IPS-20b (cell line): ENCODE data around the gene ZC3H4.

Experiments
- H3K27ac ChIP-seq: one replicate; pipeline ENCODE4 v1.5.1; 2013; ENCODE audit warnings: low read length
- H3K27me3 ChIP-seq: 2 replicates; pipeline ENCODE4 v1.6.1; 2013; ENCODE audit warnings: mild to moderate bottlenecking, low read length, inconsistent platforms; ENCODE audit not compliant: insufficient read depth
- H3K36me3 ChIP-seq: 2 replicates; pipeline ENCODE4 v1.6.1; 2013; ENCODE audit warnings: low read depth, mild to moderate bottlenecking, inconsistent platforms, low read length, moderate library complexity; ENCODE audit not compliant: insufficient read depth
- H3K4me1 ChIP-seq: 2 replicates; pipeline ENCODE4 v1.6.1; 2013; ENCODE audit warnings: mild to moderate bottlenecking, control low read depth, inconsistent platforms, low read length, moderate library complexity; ENCODE audit not compliant: insufficient read depth
- H3K4me3 ChIP-seq: 2 replicates; pipeline ENCODE4 v1.5.1; 2013; ENCODE audit warnings: mild to moderate bottlenecking, low read length, inconsistent platforms
- H3K9ac ChIP-seq: 2 replicates; pipeline ENCODE4 v1.6.1; 2013; ENCODE audit warnings: low read depth, mild to moderate bottlenecking, inconsistent platforms, low read length, moderate library complexity
- H3K9me3 ChIP-seq: 2 replicates; pipeline ENCODE4 v1.6.1; 2013; ENCODE audit warnings: mild to moderate bottlenecking, low read depth, low read length, inconsistent platforms; ENCODE audit not compliant: insufficient read depth

ZC3H4 gene

GRCh38 chr19:47071731-47072130, 41.8 kb downstream of the ZC3H4 start:
- no peak overlapping the region for H3K9ac ChIP-seq
- H3K9me3 ChIP-seq = no peaks in the 10 kb centered on the region
- no peak overlapping the region for H3K4me3 ChIP-seq
- no peaks in the 10 kb centered on the region for H3K4me1 ChIP-seq
- no peaks in the 10 kb centered on the region for H3K27me3 ChIP-seq
- peaks cover 85% of the 10 kb centered on the region for H3K36me3 ChIP-seq
- no peak overlapping the region for H3K27ac ChIP-seq

GRCh38 chr19:47070756-47071155, 42.8 kb downstream of the ZC3H4 start:
- H3K4me3 ChIP-seq = no peak overlapping the region
- no peak overlapping the region for H3K27ac ChIP-seq
- no peaks in the 10 kb centered on the region for H3K4me1 ChIP-seq
- H3K27me3 ChIP-seq = no peaks in the 10 kb centered on the region
- H3K9me3 ChIP-seq = no peaks in the 10 kb centered on the region
- no peak overlapping the region for H3K9ac ChIP-seq
- peaks cover 81% of the 10 kb centered on the region for H3K36me3 ChIP-seq

GRCh38 chr19:47069795-47070194, 43.8 kb downstream of the ZC3H4 start:
- H3K9me3 ChIP-seq = no peaks in the 10 kb centered on the region
- H3K27ac ChIP-seq = no peak overlapping the region
- H3K36me3 ChIP-seq = peaks cover 81% of the 10 kb centered on the region
- H3K27me3 ChIP-seq = no peaks in the 10 kb centered on the region
- no peaks in the 10 kb centered on the region for H3K4me1 ChIP-seq
- no peak overlapping the region for H3K9ac ChIP-seq
- H3K4me3 ChIP-seq = no peak overlapping the region

GRCh38 chr19:47068876-47069406, 44.6 kb downstream of the ZC3H4 start:
- Histone ChIP-seq H3K9me3 (no peaks in the 10 kb centered on the region), H3K27me3 (no peaks in the 10 kb centered on the region), H3K36me3 (peaks cover 81% of the 10 kb centered on the region), H3K4me3 (no peak overlapping the region), H3K4me1 (no peaks in the 10 kb centered on the region), H3K9ac (no peak overlapping the region), H3K27ac (no peak overlapping the region)

GRCh38 chr19:47068246-47068645, 45.3 kb downstream of the ZC3H4 start:
- H3K27ac ChIP-seq = no peak overlapping the region
- H3K9ac ChIP-seq = no peak overlapping the region; the same call in 1 of the 2 replicates
- H3K27me3 ChIP-seq = no peaks in the 10 kb centered on the region
- no peak overlapping the region for H3K4me3 ChIP-seq
- no peaks in the 10 kb centered on the region for H3K4me1 ChIP-seq
- H3K9me3 ChIP-seq = no peaks in the 10 kb centered on the region
- H3K36me3 ChIP-seq = peaks cover 77% of the 10 kb centered on the region

- H3K9me3 ChIP-seq = no peaks in the 10 kb centered on the region
- H3K9ac ChIP-seq = no peak overlapping the region
- H3K27ac ChIP-seq = no peak overlapping the region
- no peak overlapping the region for H3K4me3 ChIP-seq
- H3K4me1 ChIP-seq = no peaks in the 10 kb centered on the region
- peaks cover 71% of the 10 kb centered on the region for H3K36me3 ChIP-seq
- H3K27me3 ChIP-seq = no peaks in the 10 kb centered on the region
Observed at GRCh38 chr19:47067215-47067847, 46.2 kb downstream of the ZC3H4 start.

GRCh38 chr19:47066376-47067214, 47.0 kb downstream of the ZC3H4 start:
- Histone ChIP-seq H3K4me1 (no peaks in the 10 kb centered on the region), H3K9ac (no peak overlapping the region), H3K27me3 (no peaks in the 10 kb centered on the region), H3K9me3 (no peaks in the 10 kb centered on the region), H3K27ac (no peak overlapping the region), H3K36me3 (peaks cover 64% of the 10 kb centered on the region), H3K4me3 (no peak overlapping the region)

- H3K27ac ChIP-seq = no peak overlapping the region
- H3K4me1 ChIP-seq = no peaks in the 10 kb centered on the region
- H3K27me3 ChIP-seq = no peaks in the 10 kb centered on the region
- H3K4me3 ChIP-seq = no peak overlapping the region
- no peak overlapping the region for H3K9ac ChIP-seq
- H3K9me3 ChIP-seq = no peaks in the 10 kb centered on the region
- peaks cover 51% of the 10 kb centered on the region for H3K36me3 ChIP-seq
Observed at GRCh38 chr19:47065242-47065641, 48.3 kb downstream of the ZC3H4 start.

GRCh38 chr19:47063874-47064273, 49.7 kb downstream of the ZC3H4 start:
- H3K4me3 ChIP-seq = no peak overlapping the region
- H3K4me1 ChIP-seq = no peaks in the 10 kb centered on the region
- H3K9ac ChIP-seq = no peak overlapping the region
- H3K36me3 ChIP-seq = peaks cover 37% of the 10 kb centered on the region
- H3K27me3 ChIP-seq = no peaks in the 10 kb centered on the region
- no peaks in the 10 kb centered on the region for H3K9me3 ChIP-seq
- no peak overlapping the region for H3K27ac ChIP-seq

GRCh38 chr19:47058621-47059022, 55.0 kb downstream of the ZC3H4 start:
- Histone ChIP-seq H3K4me1 (no peaks in the 10 kb centered on the region), H3K9me3 (no peaks in the 10 kb centered on the region), H3K36me3 (no peaks in the 10 kb centered on the region), H3K27me3 (no peaks in the 10 kb centered on the region), H3K9ac (no peak overlapping the region), H3K27ac (no peak overlapping the region), H3K4me3 (no peak overlapping the region)

- H3K4me1 ChIP-seq = no peaks in the 10 kb centered on the region
- no peaks in the 10 kb centered on the region for H3K27me3 ChIP-seq
Observed at GRCh38 chr19:47057328-47057727, 56.2 kb downstream of the ZC3H4 start.

GRCh38 chr19:47056411-47056810, 57.2 kb downstream of the ZC3H4 start:
- Histone ChIP-seq H3K27ac (no peak overlapping the region), H3K4me3 (no peak overlapping the region), H3K27me3 (no peaks in the 10 kb centered on the region), H3K9me3 (no peaks in the 10 kb centered on the region), H3K4me1 (no peaks in the 10 kb centered on the region), H3K9ac (no peak overlapping the region), H3K36me3 (no peaks in the 10 kb centered on the region)

More at GRCh38 chr19:47057328-47057727, 56.2 kb downstream of the ZC3H4 start:
- Histone ChIP-seq H3K9me3 (no peaks in the 10 kb centered on the region), H3K36me3 (no peaks in the 10 kb centered on the region), H3K4me3 (no peak overlapping the region), H3K9ac (no peak overlapping the region), H3K27ac (no peak overlapping the region)
